Neural cell (in vitro differentiated cells): ENCODE measurements around the gene SENP2. TPM values are rescaled to one million over a fixed set of nuclear protein-coding genes. Genes with fewer than 3 reads are reported as not detected.

ENCODE experiments used
- H2AFZ ChIP-seq: fragments of 200-600, 300-800 bp; sonication (generic), shearing (Covaris generic); 2 replicates; pipeline ENCODE4 v1.6.0; 2014; ENCODE audit warnings: low read depth, mild to moderate bottlenecking, antibody characterized with exemption, low read length, moderate library complexity
- H3F3A ChIP-seq: fragments of 200-600 bp; shearing (Covaris generic); 2 replicates; pipeline ENCODE4 v1.6.1; 2016; ENCODE audit warnings: mild to moderate bottlenecking, moderate library complexity, mixed read lengths, antibody characterized with exemption, low read length; ENCODE audit not compliant: insufficient read depth, poor library complexity, severe bottlenecking
- H3K27ac ChIP-seq: fragments of 200-600, 300-800 bp; sonication (generic), shearing (Covaris generic); 2 replicates; pipeline ENCODE4 v1.5.1; 2014; ENCODE audit warnings: mild to moderate bottlenecking, low read length, moderate library complexity
- H3K27me3 ChIP-seq: fragments of 300-800, 200-600 bp; sonication (generic), shearing (Covaris generic); 2 replicates; pipeline ENCODE4 v1.6.0; 2014; ENCODE audit warnings: mild to moderate bottlenecking, low read depth, low read length, moderate library complexity; ENCODE audit not compliant: insufficient read depth
- H3K36me3 ChIP-seq: fragments of 300-800, 200-600 bp; sonication (generic), shearing (Covaris generic); 2 replicates; pipeline ENCODE4 v1.5.1; 2014; ENCODE audit warnings: mild to moderate bottlenecking, antibody characterized with exemption, low read length, moderate library complexity; ENCODE audit not compliant: insufficient read depth
- H3K4me2 ChIP-seq: fragments of 300-800, 200-600 bp; sonication (generic), shearing (Covaris generic); 2 replicates; pipeline ENCODE4 v1.6.0; 2014; ENCODE audit warnings: mild to moderate bottlenecking, low read length
- H3K4me3 ChIP-seq: fragments of 300-800, 200-600 bp; sonication (generic), shearing (Covaris generic); 2 replicates; pipeline ENCODE4 v1.5.1; 2014; ENCODE audit warnings: mild to moderate bottlenecking, low read length, moderate library complexity
- H3K79me2 ChIP-seq: fragments of 200-600 bp; shearing (Covaris generic); replicated peaks from 2 replicates; pipeline ENCODE4 v1.6.0; 2014; ENCODE audit warnings: mild to moderate bottlenecking, low read length, moderate library complexity; ENCODE audit not compliant: insufficient read depth
- H3K9ac ChIP-seq: fragments of 300-800, 200-600 bp; sonication (generic), shearing (Covaris generic); 2 replicates; pipeline ENCODE4 v1.6.1; 2016; ENCODE audit warnings: mild to moderate bottlenecking, low read length, mixed read lengths
- H3K9me2 ChIP-seq: fragments of 200-600 bp; shearing (Covaris generic); 2 replicates; pipeline ENCODE4 v1.6.1; 2016; ENCODE audit warnings: mild to moderate bottlenecking, low read length, mixed read lengths; ENCODE audit not compliant: insufficient read depth
- H3K9me3 ChIP-seq: fragments of 200-600, 300-800 bp; sonication (generic), shearing (Covaris generic); 2 replicates; pipeline ENCODE4 v1.6.1; 2016; ENCODE audit warnings: mild to moderate bottlenecking, mixed run types, low read length, moderate library complexity, mixed read lengths
- H4K20me1 ChIP-seq: fragments of 200-600 bp; shearing (Covaris generic); 2 replicates; pipeline ENCODE4 v1.6.1; 2016; ENCODE audit warnings: mild to moderate bottlenecking, mixed run types; ENCODE audit not compliant: insufficient read depth
- EP300 ChIP-seq: fragments of 450-650 bp; conservative IDR thresholded peaks from 2 replicates; pipeline ENCODE4 v1.6.1; 2014; ENCODE audit warnings: antibody characterized with exemption, mild to moderate bottlenecking, moderate library complexity; ENCODE audit not compliant: poor library complexity, severe bottlenecking
- EZH2 ChIP-seq: fragments of 200-600, 300-800 bp; shearing (Covaris generic), sonication (generic); IDR thresholded peaks from 2 replicates; pipeline ENCODE4 v1.6.1; 2014; ENCODE audit warnings: antibody characterized with exemption, low read length, borderline replicate concordance, mild to moderate bottlenecking; ENCODE audit not compliant: insufficient read depth, poor library complexity, severe bottlenecking
- MXI1 ChIP-seq: fragments of 450-650 bp; conservative IDR thresholded peaks from 2 replicates; pipeline ENCODE4 v1.6.1; 2014; ENCODE audit warnings: antibody characterized with exemption, mild to moderate bottlenecking; ENCODE audit not compliant: poor library complexity, severe bottlenecking
- POLR2AphosphoS5 ChIP-seq: IDR thresholded peaks from 2 replicates; pipeline ENCODE4 v1.6.1; 2012
- RAD21 ChIP-seq: fragments of 450-650 bp; conservative IDR thresholded peaks from 2 replicates; pipeline ENCODE4 v1.6.1; 2014; ENCODE audit warnings: antibody characterized with exemption, mild to moderate bottlenecking, moderate library complexity
- SMC3 ChIP-seq: fragments of 450-650 bp; conservative IDR thresholded peaks from 2 replicates; pipeline ENCODE4 v1.6.1; 2014; ENCODE audit warnings: antibody characterized with exemption, mild to moderate bottlenecking, moderate library complexity; ENCODE audit not compliant: poor library complexity
- TAF1 ChIP-seq: IDR thresholded peaks from 2 replicates; pipeline ENCODE4 v1.6.1; 2012; ENCODE audit warnings: low read depth
- polyA plus RNA-seq: library from polyadenylated mRNA; depleted of rRNA; stranded (reverse); fragments of >200 nt; gene quantifications from 2 replicates; pipeline ENCODE4 v1.2.3, GENCODE V29; 2014
- TF ChIP-seq, protein P1 (sequence below): IDR thresholded peaks from 2 replicates; pipeline ENCODE4 v1.6.1; 2012; ENCODE audit warnings: borderline replicate concordance
- TF ChIP-seq, protein P2 (sequence below): fragments of 450-650 bp; IDR thresholded peaks from 2 replicates; pipeline ENCODE4 v1.5.1; 2014; ENCODE audit warnings: antibody characterized with exemption, mild to moderate bottlenecking, moderate library complexity; ENCODE audit not compliant: poor library complexity, severe bottlenecking

The SENP2 gene
- polyA plus RNA-seq, 1 donor from 2014 or later, result 40.1 TPM

DNA sequence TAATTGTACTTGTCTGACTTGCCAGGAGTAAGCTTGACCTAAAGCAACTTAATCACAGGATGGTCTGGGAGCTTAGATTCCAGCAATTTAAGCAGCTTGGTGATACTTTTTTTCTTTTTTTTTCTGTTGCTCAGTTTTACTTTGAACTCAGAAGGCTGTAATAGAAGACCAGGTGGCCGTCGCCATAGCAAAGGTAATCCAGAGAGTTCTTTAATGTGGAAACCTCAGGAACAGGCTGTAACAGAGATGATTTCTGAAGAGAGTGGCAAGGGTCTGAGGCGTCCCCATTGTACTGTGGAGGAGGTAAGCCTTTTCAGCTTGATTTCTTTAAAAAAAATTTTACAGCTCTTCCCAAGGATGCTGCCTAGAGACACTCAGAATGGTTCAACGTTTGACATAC, 20.1 kb downstream of the SENP2 start:
- H3K4me3 ChIP-seq, result no peak overlapping the region
- no peaks in the 10 kb centered on the region for H4K20me1 ChIP-seq
- no peak overlapping the region for H3K4me2 ChIP-seq
- TF ChIP-seq, protein P1, sequence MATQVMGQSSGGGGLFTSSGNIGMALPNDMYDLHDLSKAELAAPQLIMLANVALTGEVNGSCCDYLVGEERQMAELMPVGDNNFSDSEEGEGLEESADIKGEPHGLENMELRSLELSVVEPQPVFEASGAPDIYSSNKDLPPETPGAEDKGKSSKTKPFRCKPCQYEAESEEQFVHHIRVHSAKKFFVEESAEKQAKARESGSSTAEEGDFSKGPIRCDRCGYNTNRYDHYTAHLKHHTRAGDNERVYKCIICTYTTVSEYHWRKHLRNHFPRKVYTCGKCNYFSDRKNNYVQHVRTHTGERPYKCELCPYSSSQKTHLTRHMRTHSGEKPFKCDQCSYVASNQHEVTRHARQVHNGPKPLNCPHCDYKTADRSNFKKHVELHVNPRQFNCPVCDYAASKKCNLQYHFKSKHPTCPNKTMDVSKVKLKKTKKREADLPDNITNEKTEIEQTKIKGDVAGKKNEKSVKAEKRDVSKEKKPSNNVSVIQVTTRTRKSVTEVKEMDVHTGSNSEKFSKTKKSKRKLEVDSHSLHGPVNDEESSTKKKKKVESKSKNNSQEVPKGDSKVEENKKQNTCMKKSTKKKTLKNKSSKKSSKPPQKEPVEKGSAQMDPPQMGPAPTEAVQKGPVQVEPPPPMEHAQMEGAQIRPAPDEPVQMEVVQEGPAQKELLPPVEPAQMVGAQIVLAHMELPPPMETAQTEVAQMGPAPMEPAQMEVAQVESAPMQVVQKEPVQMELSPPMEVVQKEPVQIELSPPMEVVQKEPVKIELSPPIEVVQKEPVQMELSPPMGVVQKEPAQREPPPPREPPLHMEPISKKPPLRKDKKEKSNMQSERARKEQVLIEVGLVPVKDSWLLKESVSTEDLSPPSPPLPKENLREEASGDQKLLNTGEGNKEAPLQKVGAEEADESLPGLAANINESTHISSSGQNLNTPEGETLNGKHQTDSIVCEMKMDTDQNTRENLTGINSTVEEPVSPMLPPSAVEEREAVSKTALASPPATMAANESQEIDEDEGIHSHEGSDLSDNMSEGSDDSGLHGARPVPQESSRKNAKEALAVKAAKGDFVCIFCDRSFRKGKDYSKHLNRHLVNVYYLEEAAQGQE, result no peak
- TF ChIP-seq RAD21 (no peak), EP300 (no peak), POLR2AphosphoS5 (no peak), TAF1 (no peak), SMC3 (no peak), EZH2 (no peak), MXI1 (no peak)
- TF ChIP-seq, protein P2, sequence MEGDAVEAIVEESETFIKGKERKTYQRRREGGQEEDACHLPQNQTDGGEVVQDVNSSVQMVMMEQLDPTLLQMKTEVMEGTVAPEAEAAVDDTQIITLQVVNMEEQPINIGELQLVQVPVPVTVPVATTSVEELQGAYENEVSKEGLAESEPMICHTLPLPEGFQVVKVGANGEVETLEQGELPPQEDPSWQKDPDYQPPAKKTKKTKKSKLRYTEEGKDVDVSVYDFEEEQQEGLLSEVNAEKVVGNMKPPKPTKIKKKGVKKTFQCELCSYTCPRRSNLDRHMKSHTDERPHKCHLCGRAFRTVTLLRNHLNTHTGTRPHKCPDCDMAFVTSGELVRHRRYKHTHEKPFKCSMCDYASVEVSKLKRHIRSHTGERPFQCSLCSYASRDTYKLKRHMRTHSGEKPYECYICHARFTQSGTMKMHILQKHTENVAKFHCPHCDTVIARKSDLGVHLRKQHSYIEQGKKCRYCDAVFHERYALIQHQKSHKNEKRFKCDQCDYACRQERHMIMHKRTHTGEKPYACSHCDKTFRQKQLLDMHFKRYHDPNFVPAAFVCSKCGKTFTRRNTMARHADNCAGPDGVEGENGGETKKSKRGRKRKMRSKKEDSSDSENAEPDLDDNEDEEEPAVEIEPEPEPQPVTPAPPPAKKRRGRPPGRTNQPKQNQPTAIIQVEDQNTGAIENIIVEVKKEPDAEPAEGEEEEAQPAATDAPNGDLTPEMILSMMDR, result no peak
- H3K9me3 ChIP-seq, result no peaks in the 10 kb centered on the region
- H3K36me3 ChIP-seq, result peaks cover 4% of the 10 kb centered on the region
- H3K27me3 ChIP-seq, result no peaks in the 10 kb centered on the region
- H3K9ac ChIP-seq, result no peak overlapping the region
- no peak overlapping the region for H3K27ac ChIP-seq
- no peaks in the 10 kb centered on the region for H3K9me2 ChIP-seq
- no peaks in the 10 kb centered on the region for H3F3A ChIP-seq
- no peak overlapping the region for H2AFZ ChIP-seq
- H3K79me2 ChIP-seq, result no peaks in the 10 kb centered on the region

DNA sequence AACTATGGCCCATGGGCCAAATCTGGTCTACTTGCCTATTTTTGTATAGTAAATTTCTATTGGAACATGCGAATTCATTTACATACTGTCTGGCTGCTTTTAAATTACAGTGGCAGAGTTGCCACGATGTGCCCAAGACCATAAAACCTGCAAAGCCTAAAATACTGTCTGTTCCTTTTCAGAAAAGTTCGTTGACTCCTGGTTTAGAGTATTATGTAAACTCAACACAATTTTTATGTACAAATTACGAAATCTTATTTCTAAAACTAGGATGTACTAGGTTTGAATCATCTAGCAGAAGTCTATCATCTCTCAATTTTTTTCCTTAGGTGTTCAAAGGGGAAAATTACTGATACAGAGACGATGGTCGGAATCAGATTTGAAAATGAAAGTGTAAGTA, 26.9 kb downstream of the SENP2 start:
- Histone ChIP-seq H2AFZ (no peak overlapping the region), H3K27ac (no peak overlapping the region), H3K9ac (no peak overlapping the region), H3K9me3 (no peaks in the 10 kb centered on the region), H3K4me2 (no peak overlapping the region), H4K20me1 (no peaks in the 10 kb centered on the region), H3K4me3 (no peak overlapping the region), H3K36me3 (peaks cover 8% of the 10 kb centered on the region), H3F3A (no peaks in the 10 kb centered on the region), H3K79me2 (no peaks in the 10 kb centered on the region), H3K9me2 (no peaks in the 10 kb centered on the region), H3K27me3 (no peaks in the 10 kb centered on the region)
- TF ChIP-seq TAF1 (no peak), RAD21 (no peak), EP300 (no peak), POLR2AphosphoS5 (no peak), EZH2 (no peak), SMC3 (no peak), MXI1 (no peak)
- TF ChIP-seq, protein P1, result no peak
- TF ChIP-seq, protein P2, result no peak
